Small intestine (tissue), 7 donors: ENCODE data around the gene CDH3. TPM values are rescaled to one million over a fixed set of nuclear protein-coding genes. Genes with fewer than 3 reads are reported as not detected.

Experiments used
- DNase-seq, 2 donors: peaks; one replicate each; pipeline versions ENCODE4 v3.0.0 to v3.0.0-alpha.2; 2013
- FAIRE-seq: peaks from 2 replicates; lab custom pipeline; 2012; peaks lifted over from hg19 to GRCh38; lab: Jason Lieb, UNC
- H3K27ac ChIP-seq, 3 donors: one replicate each; pipeline ENCODE4 v1.5.1; 2013; ENCODE audit warnings: low read length in 2 of 3, mild to moderate bottlenecking in 2 of 3, control low read depth in 1 of 3, inconsistent platforms in 1 of 3, low read depth in 1 of 3, moderate library complexity in 1 of 3
- H3K27me3 ChIP-seq, 3 donors: one replicate each; pipeline ENCODE4 v1.6.1; 2013; ENCODE audit warnings: low read length in 3 of 3, inconsistent platforms in 1 of 3; ENCODE audit not compliant: control insufficient read depth in 3 of 3, insufficient read depth in 3 of 3
- H3K36me3 ChIP-seq, 3 donors: one replicate each; pipeline ENCODE4 v1.6.1; 2013; ENCODE audit warnings: low read length in 3 of 3, inconsistent platforms in 1 of 3, low read depth in 1 of 3, mild to moderate bottlenecking in 1 of 3, moderate library complexity in 1 of 3; ENCODE audit not compliant: control insufficient read depth in 3 of 3, insufficient read depth in 2 of 3
- H3K4me1 ChIP-seq, 3 donors: one replicate each; pipeline ENCODE4 v1.6.1; 2013; ENCODE audit warnings: low read length in 2 of 3, inconsistent platforms in 1 of 3, low read depth in 1 of 3, mild to moderate bottlenecking in 1 of 3, moderate library complexity in 1 of 3; ENCODE audit not compliant: control insufficient read depth in 3 of 3, insufficient read depth in 2 of 3
- H3K4me3 ChIP-seq, 3 donors: one replicate each; pipeline ENCODE4 v1.5.1; 2013; ENCODE audit warnings: low read length in 3 of 3, control low read depth in 1 of 3, inconsistent platforms in 1 of 3, low read depth in 1 of 3, mild to moderate bottlenecking in 1 of 3, moderate library complexity in 1 of 3
- H3K9me3 ChIP-seq, 2 donors: one replicate each; pipeline ENCODE4 v1.6.1; 2013; ENCODE audit warnings: low read depth in 1 of 2, low read length in 1 of 2; ENCODE audit not compliant: control insufficient read depth in 2 of 2, insufficient read depth in 1 of 2
- WGBS, 3 donors: extraction: QIAGEN DNeasy Blood & Tissue Kit; methylation state at CpG; one replicate each; pipeline ENCODE4 v1.1.7; 2013; 5-methylcytosine and 5-hydroxymethylcytosine counted together
- polyA plus RNA-seq, 4 donors: library from polyadenylated mRNA; stranded (reverse) in 3 of 4; unstranded in 1 of 4; fragments of 200-250 nt in 3 of 4; fragments of 120-200 nt in 1 of 4; gene quantifications; one replicate each; pipeline versions ENCODE4 v1.2.1 to v1.2.3, GENCODE V29; 2013
- donor health status: healthy with polysubstance abuse.
- donor health status: control.
- donor health status: control.
- donor health status: Bipolar disorder and iron deficiency.
- donor health status: healthy.

The CDH3 gene
- polyA plus RNA-seq, 4 donors, result 0.33 to 1.4 (median 0.54) TPM; not detected in 1

DNA sequence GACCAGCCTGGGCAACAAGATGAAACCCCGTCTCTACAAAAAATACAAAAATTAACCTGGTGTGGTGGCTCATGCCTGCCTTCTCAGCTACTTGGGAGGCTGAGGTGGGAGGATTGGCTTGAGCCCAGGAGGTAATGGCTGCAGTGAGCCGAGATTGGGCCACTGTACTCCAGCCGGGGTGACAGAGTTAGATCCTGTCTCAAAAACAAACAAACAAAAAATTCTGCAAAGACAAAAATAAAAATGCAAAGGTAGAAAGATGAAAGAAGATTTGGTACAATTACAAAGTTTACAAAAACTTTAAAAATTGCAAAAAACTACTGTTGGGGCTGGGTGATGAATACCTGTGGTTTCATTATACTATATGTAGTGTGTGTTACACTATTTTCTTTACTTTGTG, 86.5 kb downstream of the CDH3 start:
- H3K4me3 ChIP-seq, result no peak overlapping the region
- peaks cover 0 to 13% (median 0%) of the 10 kb centered on the region in 3 donors for H3K4me1 ChIP-seq
- WGBS, 3 donors, result 10 to 38% (median 22%) methylated on average over 3 of the region's 3 CpGs
- peaks cover 0 to 3% (median 0%) of the 10 kb centered on the region in 3 donors for H3K27me3 ChIP-seq
- H3K36me3 ChIP-seq, result no peaks in the 10 kb centered on the region
- peaks cover 0 to 2% of the 10 kb centered on the region in 2 donors for H3K9me3 ChIP-seq
- FAIRE-seq (no peak), DNase-seq (no peak)
- peak overlapping the region in 2 of 3 donors; percentile 46 to 89 for H3K27ac ChIP-seq

DNA sequence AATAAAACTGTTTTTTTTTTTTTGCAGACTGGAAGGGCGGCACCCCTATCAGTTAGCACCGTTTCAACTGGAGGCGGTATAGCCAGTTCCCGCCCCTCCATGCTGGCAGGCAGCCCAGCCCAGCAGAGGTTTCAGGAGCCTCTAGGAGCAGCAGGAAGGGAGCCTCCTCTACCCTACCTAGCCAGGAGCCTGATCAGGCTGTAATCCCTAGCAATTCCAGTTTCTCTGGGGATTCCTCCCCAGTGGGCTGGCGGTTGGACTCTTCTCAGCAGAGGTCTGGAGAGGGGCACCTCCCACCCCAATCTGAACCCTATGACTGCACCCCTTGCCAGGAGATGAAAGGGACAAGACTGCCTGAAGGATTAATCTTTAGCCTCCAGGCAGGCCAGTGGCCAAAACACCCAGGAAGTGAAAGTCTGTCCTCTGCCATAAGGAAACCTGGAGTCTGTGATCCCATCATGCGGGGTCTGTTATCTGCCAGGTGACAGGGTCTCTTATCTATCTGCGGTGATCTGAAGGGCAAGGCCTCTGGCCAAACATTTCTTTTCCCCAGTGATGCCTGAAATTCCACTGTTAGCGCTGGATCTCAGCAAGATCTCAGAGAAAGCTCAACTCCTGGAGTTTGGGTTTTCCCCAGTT, 87.1 kb downstream of the CDH3 start:
- DNase-seq (peak; percentile 87 to 90), FAIRE-seq (no peak)
- Histone ChIP-seq H3K27me3 (peaks cover 0 to 4% (median 0%) of the 10 kb centered on the region in 3 donors), H3K4me3 (no peak overlapping the region), H3K27ac (peak overlapping the region; percentile 73 to 89 (median 82)), H3K36me3 (no peaks in the 10 kb centered on the region), H3K9me3 (peaks cover 0 to 2% of the 10 kb centered on the region in 2 donors), H3K4me1 (peaks cover 0 to 17% (median 0%) of the 10 kb centered on the region in 3 donors)
- WGBS, 3 donors, result 14 to 35% (median 30%) methylated on average over 8 of the region's 8 CpGs

DNA sequence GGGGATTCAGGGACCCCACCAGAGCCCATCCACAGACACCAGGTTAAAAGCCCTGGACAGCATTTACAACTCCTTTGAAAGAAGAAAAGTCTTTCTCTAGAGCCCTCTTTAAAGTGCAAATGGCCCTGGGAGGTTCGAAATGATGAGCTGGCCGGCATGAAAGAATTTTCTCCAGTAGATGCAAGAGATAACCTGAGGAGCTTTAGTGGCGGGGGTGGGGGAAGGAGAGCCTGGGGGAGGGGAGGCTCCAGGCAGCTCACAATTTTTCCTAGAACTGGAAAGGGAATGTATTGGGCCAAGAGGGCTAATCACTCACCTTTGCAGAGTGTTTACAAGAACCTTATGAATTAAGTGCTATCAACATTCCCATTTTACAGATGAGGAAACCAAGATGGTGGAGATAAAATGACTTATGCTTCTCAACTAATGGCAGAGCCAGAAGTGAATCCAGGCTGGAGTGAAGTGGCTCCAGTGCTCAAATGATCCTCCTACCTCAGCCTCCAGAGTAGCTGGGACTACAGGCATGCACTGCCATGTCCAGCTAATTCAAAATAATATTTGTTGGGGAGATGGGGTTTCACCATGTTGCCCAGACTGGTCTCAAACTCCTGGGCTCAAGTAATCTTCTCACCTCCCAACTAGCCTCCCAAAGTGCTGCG, 87.8 kb downstream of the CDH3 start:
- FAIRE-seq (no peak), DNase-seq (no peak)
- no peak overlapping the region for H3K4me3 ChIP-seq
- whole genome bisulfite sequencing, 3 donors, result 27 to 48% (median 43%) methylated on average over 4 of the region's 4 CpGs
- H3K36me3 ChIP-seq, result no peaks in the 10 kb centered on the region
- H3K4me1 ChIP-seq, result peaks cover 0 to 17% (median 0%) of the 10 kb centered on the region in 3 donors
- peak overlapping the region; percentile 73 to 89 (median 82) for H3K27ac ChIP-seq
- peaks cover 0 to 2% of the 10 kb centered on the region in 2 donors for H3K9me3 ChIP-seq
- peaks cover 0 to 9% (median 0%) of the 10 kb centered on the region in 3 donors for H3K27me3 ChIP-seq

GRCh38 chr16:68733570-68733969, 88.5 kb downstream of the CDH3 start:
- Histone ChIP-seq H3K4me1 (peaks cover 0 to 18% (median 0%) of the 10 kb centered on the region in 3 donors), H3K4me3 (no peak overlapping the region), H3K27me3 (peaks cover 0 to 15% (median 0%) of the 10 kb centered on the region in 3 donors), H3K27ac (no peak overlapping the region), H3K36me3 (peaks cover 0 to 1% (median 0%) of the 10 kb centered on the region in 3 donors), H3K9me3 (peaks cover 0 to 2% of the 10 kb centered on the region in 2 donors)
- FAIRE-seq, result no peak
- 84 to 88% (median 86%) methylated on average over 9 of the region's 9 CpGs for WGBS, 3 donors
- no peak for DNase-seq

DNA sequence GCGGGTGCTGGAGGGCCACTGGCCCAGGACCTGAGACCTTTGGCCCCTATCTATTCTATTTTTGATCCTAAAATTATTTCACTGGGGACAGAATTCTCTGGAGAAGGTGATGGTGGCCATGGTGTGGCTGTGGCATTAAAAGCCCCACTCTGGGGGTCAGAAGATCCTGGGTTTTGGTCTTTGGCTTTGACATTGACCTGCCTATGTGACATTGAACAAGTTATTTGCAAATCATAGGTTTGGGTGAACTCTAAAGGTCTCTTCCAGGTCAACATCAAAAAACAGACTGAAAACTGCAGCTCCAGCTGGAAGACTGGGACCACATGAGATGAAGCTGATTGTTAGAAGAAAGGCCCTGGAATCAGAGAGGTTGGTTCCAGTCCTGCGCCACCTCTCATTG, 89.7 kb downstream of the CDH3 start:
- Histone ChIP-seq H3K36me3 (peaks cover 0 to 3% (median 0%) of the 10 kb centered on the region in 3 donors), H3K9me3 (peaks cover 0 to 2% of the 10 kb centered on the region in 2 donors), H3K27me3 (peaks cover 0 to 15% (median 0%) of the 10 kb centered on the region in 3 donors), H3K4me1 (peaks cover 0 to 26% (median 0%) of the 10 kb centered on the region in 3 donors), H3K27ac (no peak overlapping the region), H3K4me3 (no peak overlapping the region)
- DNase-seq, result no peak
- WGBS, 3 donors, result 96 to 98% (median 97%) methylated on average over 2 of the region's 2 CpGs
- FAIRE-seq, result no peak

- DNase-seq, result no peak
- no peak overlapping the region for H3K27ac ChIP-seq
- H3K27me3 ChIP-seq, result peaks cover 0 to 15% (median 0%) of the 10 kb centered on the region in 3 donors
- H3K4me1 ChIP-seq, result peaks cover 0 to 42% (median 3%) of the 10 kb centered on the region in 3 donors
- peaks cover 0 to 1% of the 10 kb centered on the region in 2 donors for H3K9me3 ChIP-seq
- peak overlapping the region in 1 of 3 donors; percentile 90 for H3K4me3 ChIP-seq
- FAIRE-seq, result no peak
- H3K36me3 ChIP-seq, result peaks cover 0 to 11% (median 0%) of the 10 kb centered on the region in 3 donors
- 64 to 79% (median 65%) methylated on average over 12 of the region's 12 CpGs for WGBS, 3 donors
These were observed 91.5 kb downstream of the CDH3 start for GRCh38 chr16:68736561-68736960.

DNA sequence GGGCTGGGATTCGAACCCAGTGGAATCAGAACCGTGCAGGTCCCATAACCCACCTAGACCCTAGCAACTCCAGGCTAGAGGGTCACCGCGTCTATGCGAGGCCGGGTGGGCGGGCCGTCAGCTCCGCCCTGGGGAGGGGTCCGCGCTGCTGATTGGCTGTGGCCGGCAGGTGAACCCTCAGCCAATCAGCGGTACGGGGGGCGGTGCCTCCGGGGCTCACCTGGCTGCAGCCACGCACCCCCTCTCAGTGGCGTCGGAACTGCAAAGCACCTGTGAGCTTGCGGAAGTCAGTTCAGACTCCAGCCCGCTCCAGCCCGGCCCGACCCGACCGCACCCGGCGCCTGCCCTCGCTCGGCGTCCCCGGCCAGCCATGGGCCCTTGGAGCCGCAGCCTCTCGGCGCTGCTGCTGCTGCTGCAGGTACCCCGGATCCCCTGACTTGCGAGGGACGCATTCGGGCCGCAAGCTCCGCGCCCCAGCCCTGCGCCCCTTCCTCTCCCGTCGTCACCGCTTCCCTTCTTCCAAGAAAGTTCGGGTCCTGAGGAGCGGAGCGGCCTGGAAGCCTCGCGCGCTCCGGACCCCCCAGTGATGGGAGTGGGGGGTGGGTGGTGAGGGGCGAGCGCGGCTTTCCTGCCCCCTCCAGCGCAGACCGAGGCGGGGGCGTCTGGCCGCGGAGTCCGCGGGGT, 92.1 kb downstream of the CDH3 start, which contains the start of gene CDH1:
Gene CDH1 (plus strand): TSS at position 247 of the 684 bp plus-strand sequence. CDS start 124 bp downstream, at position 371.
- peak; percentile 95 to 96 for DNase-seq
- 3 to 4% (median 3%) methylated on average over 31 to 63 of the region's 63 CpGs for WGBS, 3 donors
- no peaks in the 10 kb centered on the region for H3K9me3 ChIP-seq
- peak within 1 kb of the TSS; percentile 68 to 90 (median 80) for H3K4me3 ChIP-seq
- peaks cover 0 to 15% (median 0%) of the 10 kb centered on the region in 3 donors for H3K27me3 ChIP-seq
- peaks cover 0 to 15% (median 0%) of the 10 kb centered on the region in 3 donors for H3K36me3 ChIP-seq
- peak within 1 kb of the TSS; percentile 90 to 95 (median 90) for H3K27ac ChIP-seq
- peaks cover 0 to 42% (median 3%) of the 10 kb centered on the region in 3 donors for H3K4me1 ChIP-seq
- no peak for FAIRE-seq
